Neural progenitor cell (in vitro differentiated cells): Measurements from ENCODE around the gene MAP3K7CL.

ENCODE experiments used
- CTCF ChIP-seq: fragments of 200-600 bp; sonication (generic); IDR thresholded peaks from 2 replicates; pipeline ENCODE4 v1.5.1; 2017; ENCODE audit warnings: antibody characterized with exemption, mild to moderate bottlenecking
- EZH2 ChIP-seq: fragments of 200-600 bp; sonication (generic); IDR thresholded peaks from 2 replicates; pipeline ENCODE4 v1.6.1; 2017; ENCODE audit warnings: antibody characterized with exemption, mild to moderate bottlenecking, moderate library complexity
- EZH2phosphoT487 ChIP-seq: fragments of 200-600 bp; sonication (generic); IDR thresholded peaks from 2 replicates; pipeline ENCODE4 v1.6.1; 2017; ENCODE audit warnings: antibody characterized with exemption

GRCh38 chr21:29157080-29157479, 26.6 kb downstream of the MAP3K7CL start:
- TF ChIP-seq EZH2 (no peak), CTCF (no peak), EZH2phosphoT487 (no peak)
